ENCODE results near the gene NFATC3. TPM values are rescaled to one million over a fixed set of nuclear protein-coding genes. Genes with fewer than 3 reads are reported as not detected.

NFATC3 gene
- total RNA-seq, 2 donors from 2014 or later = 15.5 to 19.5 TPM

GRCh38 chr16:68237243-68238028, 152.3 kb downstream of the NFATC3 start:
- ATAC-seq (peak; percentile 71), DNase-seq (peak; percentile 99)
- peaks cover 51% of the 10 kb centered on the region for H3K4me1 ChIP-seq
- H3K27ac ChIP-seq = peak overlapping the region; percentile 98 to 99 (median 99)
- H3K36me3 ChIP-seq (replicated peaks in 1 of 2; ENCODE audit: insufficient read depth in 1 of 2, low read depth in 2 of 2) = peaks cover 3 to 5% of the 10 kb centered on the region in 2 donors
- TF ChIP-seq, protein P1, sequence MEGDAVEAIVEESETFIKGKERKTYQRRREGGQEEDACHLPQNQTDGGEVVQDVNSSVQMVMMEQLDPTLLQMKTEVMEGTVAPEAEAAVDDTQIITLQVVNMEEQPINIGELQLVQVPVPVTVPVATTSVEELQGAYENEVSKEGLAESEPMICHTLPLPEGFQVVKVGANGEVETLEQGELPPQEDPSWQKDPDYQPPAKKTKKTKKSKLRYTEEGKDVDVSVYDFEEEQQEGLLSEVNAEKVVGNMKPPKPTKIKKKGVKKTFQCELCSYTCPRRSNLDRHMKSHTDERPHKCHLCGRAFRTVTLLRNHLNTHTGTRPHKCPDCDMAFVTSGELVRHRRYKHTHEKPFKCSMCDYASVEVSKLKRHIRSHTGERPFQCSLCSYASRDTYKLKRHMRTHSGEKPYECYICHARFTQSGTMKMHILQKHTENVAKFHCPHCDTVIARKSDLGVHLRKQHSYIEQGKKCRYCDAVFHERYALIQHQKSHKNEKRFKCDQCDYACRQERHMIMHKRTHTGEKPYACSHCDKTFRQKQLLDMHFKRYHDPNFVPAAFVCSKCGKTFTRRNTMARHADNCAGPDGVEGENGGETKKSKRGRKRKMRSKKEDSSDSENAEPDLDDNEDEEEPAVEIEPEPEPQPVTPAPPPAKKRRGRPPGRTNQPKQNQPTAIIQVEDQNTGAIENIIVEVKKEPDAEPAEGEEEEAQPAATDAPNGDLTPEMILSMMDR (IDR thresholded peaks at IDR 0.05) = peak in 2 of 7 experiments; percentile 12 to 26
- TF ChIP-seq POLR2A (IDR thresholded peaks at IDR 0.05) = peak; percentile 83 to 97 (median 97)
- WGBS, 2 donors = 0 to 1% methylated on average over 19 to 72 of the region's 72 CpGs
- H3K27me3 ChIP-seq = no peaks in the 10 kb centered on the region
- H3K4me3 ChIP-seq = peak overlapping the region; percentile 12 to 29
- no peaks in the 10 kb centered on the region for H3K9me3 ChIP-seq
- intact Hi-C loops (cut with DNase I) = loop anchor here (10.0 kb wide), 1 partner anchor 173 kb away; no protein-coding TSS in a partner anchor

- no peaks in the 10 kb centered on the region for H3K9me3 ChIP-seq
- H3K4me3 ChIP-seq = peak overlapping the region in 1 of 2 donors; percentile 29
- 15 to 21% methylated on average over 19 to 20 of the region's 20 CpGs for WGBS, 2 donors
- H3K27ac ChIP-seq = peak overlapping the region; percentile 76 to 99 (median 98)
- DNase-seq (no peak), ATAC-seq (no peak)
- H3K4me1 ChIP-seq = peaks cover 46% of the 10 kb centered on the region
- intact Hi-C loops (cut with DNase I) = loop anchor here (10.0 kb wide), 1 partner anchor 173 kb away; no protein-coding TSS in a partner anchor
- H3K36me3 ChIP-seq (replicated peaks in 1 of 2; ENCODE audit: insufficient read depth in 1 of 2, low read depth in 2 of 2) = peaks cover 0 to 4% of the 10 kb centered on the region in 2 donors
- H3K27me3 ChIP-seq = no peaks in the 10 kb centered on the region
- TF ChIP-seq POLR2A (IDR thresholded peaks at IDR 0.05) = no peak
- TF ChIP-seq, protein P1 (IDR thresholded peaks at IDR 0.05) = no peak
Measured at GRCh38 chr16:68238029-68238345, 152.8 kb downstream of the NFATC3 start.

DNA sequence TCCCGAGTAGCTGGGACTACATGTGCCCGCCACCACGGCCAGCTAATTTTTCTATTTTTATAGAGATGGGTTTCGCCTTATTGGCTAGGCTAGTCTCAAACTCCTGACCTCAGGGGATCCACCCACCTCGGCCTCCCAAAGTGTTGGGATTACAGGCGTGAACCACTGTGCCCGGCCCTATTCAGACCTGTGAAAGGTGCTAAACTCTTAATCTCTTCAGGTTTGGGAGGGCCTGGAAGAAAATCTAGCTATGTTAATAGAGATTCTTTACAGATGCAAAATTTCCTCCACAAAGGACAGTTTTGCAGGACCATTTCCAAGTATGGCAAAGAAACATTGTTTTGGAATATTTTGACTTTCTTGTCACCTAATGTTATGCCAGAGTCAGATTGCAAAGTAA, 156.9 kb downstream of the NFATC3 start:
- no peak overlapping the region for H3K4me3 ChIP-seq
- H3K27ac ChIP-seq = no peak overlapping the region
- ATAC-seq (no peak), DNase-seq (no peak)
- H3K4me1 ChIP-seq = peaks cover 39% of the 10 kb centered on the region
- intact Hi-C loops (cut with DNase I) = no loop called here
- H3K9me3 ChIP-seq = no peaks in the 10 kb centered on the region
- WGBS, 2 donors = 82 to 85% methylated on average over 7 of the region's 7 CpGs
- no peaks in the 10 kb centered on the region for H3K36me3 ChIP-seq (replicated peaks in 1 of 2; ENCODE audit: insufficient read depth in 1 of 2, low read depth in 2 of 2)
- H3K27me3 ChIP-seq = no peaks in the 10 kb centered on the region
- TF ChIP-seq POLR2A (IDR thresholded peaks at IDR 0.05) = no peak
- TF ChIP-seq, protein P1 (IDR thresholded peaks at IDR 0.05) = no peak

DNA sequence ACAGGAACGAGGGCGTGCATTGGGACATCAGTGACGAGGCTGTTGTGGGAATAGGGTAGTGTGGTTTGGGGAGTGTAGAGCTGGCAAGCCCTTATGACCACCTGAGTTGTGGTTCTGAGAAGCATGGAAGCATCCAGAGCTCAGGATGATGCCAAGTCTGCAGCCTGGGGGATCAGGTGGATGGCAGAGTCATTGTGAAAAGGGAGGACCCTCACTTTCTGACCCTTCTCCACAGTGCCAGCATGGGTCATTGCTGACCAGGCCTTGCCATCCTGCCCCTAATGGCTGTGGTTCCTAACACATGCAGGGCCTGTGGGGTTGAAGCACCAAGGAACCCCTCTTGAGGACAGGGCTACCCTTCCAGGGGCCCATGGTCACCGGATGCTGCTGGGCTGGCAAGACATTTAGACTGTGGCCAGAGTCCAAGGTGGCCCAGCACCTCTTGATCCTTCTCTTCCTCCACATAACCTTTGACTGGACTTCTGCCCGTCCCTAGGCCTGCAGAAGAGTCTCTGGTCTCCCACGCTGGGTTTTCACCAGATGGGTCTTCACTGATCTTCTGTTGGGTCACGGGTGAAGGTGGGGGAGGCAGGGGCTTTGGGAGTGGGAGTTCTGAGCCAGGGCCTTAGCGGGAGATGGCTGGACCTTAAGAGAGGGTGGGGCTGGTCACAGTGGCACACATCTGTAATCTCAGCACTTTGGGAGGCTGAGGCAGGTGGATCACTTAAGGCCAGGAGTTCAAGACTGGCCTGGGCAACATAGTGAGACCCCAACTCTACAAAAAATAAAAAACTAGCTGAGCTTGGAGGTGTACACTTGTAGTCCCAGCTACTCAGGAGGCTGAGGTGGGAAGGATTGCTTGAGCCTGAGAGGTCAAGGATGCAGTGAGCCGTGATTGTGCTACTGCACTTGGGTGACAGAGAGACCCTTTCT, 158.0 kb downstream of the NFATC3 start:
- no peak for TF ChIP-seq POLR2A (IDR thresholded peaks at IDR 0.05)
- TF ChIP-seq, protein P1 (IDR thresholded peaks at IDR 0.05) = no peak
- no peak for DNase-seq
- H3K27me3 ChIP-seq = no peaks in the 10 kb centered on the region
- H3K27ac ChIP-seq = no peak overlapping the region
- peaks cover 34% of the 10 kb centered on the region for H3K4me1 ChIP-seq
- 78 to 79% methylated on average over 4 to 9 of the region's 9 CpGs for WGBS, 2 donors
- ATAC-seq = no peak
- H3K4me3 ChIP-seq = no peak overlapping the region
- H3K36me3 ChIP-seq (replicated peaks in 1 of 2; ENCODE audit: insufficient read depth in 1 of 2, low read depth in 2 of 2) = no peaks in the 10 kb centered on the region
- no peaks in the 10 kb centered on the region for H3K9me3 ChIP-seq
- intact Hi-C loops (cut with DNase I) = no loop called here

Data from body of pancreas (tissue), 4 donors.